ENCODE data around the gene PRKAR1B. TPM values are rescaled to one million over a fixed set of nuclear protein-coding genes. Genes with fewer than 3 reads are reported as not detected.
"Not testable (repeated sequence)": the region's sequence is repeated elsewhere in the genome, so short reads cannot be mapped to it uniquely, and the experiment has no call there.

PRKAR1B gene
- polyA plus RNA-seq, 3 donors: 38.9 to 42.7 (median 39.9) TPM

DNA sequence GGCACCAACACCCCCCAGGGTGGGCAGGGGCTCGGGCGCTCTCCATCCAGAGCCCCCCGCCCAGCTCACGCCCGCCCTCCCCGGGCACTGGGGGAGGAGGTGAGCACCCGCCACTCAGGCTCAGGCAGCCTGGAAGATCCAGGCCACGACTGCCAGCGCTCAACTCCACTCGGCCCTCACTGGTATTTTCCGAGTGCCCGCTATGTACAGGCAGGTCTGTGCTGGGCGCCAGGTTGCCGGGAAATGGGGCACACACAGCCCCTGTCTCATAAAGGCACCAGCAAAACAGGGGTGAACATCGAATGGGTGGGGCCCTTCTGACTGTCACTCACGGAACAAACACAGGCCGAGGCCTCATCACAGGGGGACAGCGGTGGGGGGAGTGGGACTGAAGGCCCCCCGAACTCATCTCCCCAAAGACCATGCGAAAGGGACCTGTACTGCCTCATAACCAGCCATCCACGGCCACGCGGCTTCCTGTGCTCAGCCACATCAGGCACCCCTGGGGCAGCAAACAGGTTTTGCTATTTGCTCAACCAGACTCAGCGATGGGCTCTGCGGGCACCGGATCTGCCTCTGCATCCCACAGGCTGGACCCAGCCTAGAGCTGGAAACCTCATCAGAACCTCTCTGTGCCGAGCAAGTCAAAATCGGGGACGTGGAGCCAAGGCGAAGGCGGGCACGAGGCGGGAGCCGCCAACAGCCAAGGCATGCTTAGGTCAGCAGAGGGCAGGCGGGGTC lies 99.2 kb downstream of the PRKAR1B start:
- no peak for DNase-seq

DNA sequence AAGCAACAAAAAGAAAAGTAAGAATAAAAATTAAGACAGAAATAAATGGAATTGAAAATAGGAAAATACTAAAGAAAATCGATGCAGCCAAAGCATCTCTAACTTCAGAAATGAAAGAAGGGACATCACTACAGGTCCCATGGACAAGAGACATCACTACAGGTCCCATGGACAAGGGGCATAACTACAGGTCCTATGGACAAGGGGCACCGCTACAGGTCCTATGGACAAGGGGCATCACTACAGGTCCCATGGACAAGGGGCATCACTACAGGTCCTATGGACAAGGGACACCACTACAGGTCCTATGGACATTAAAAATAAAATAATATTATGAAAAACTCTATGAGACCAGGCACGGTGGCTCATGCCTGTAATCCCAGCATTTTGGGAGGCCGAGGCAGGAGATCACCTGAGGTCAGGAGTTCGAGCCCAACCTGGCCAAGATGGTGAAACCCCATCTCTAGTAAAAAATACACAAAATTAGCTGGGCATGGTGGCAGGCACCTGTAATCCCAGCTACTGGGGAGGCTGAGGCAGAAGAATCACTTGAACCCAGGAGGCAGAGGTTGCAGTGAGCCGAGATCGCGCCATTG lies 101.6 kb downstream of the PRKAR1B start:
- no peak for DNase-seq

DNA sequence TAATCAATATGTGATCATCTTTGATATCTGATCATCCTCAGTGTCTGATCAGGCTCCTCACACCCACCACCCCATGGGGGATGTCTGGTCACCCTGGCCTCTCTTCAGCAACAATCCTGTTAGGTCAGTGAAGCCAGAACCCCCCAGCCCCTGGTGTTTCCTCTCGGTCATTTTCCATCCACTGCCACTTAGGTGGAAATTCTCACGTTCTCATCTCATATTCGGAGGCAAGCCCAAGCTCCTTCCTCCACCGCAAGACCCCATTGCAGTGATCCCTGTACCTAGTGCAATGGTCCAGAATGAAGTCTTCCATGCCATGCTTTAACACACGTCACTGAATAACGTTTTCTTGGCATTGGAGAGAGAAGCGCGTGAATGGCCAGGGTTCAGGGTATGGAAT lies 103.6 kb downstream of the PRKAR1B start:
- no peak for DNase-seq

DNA sequence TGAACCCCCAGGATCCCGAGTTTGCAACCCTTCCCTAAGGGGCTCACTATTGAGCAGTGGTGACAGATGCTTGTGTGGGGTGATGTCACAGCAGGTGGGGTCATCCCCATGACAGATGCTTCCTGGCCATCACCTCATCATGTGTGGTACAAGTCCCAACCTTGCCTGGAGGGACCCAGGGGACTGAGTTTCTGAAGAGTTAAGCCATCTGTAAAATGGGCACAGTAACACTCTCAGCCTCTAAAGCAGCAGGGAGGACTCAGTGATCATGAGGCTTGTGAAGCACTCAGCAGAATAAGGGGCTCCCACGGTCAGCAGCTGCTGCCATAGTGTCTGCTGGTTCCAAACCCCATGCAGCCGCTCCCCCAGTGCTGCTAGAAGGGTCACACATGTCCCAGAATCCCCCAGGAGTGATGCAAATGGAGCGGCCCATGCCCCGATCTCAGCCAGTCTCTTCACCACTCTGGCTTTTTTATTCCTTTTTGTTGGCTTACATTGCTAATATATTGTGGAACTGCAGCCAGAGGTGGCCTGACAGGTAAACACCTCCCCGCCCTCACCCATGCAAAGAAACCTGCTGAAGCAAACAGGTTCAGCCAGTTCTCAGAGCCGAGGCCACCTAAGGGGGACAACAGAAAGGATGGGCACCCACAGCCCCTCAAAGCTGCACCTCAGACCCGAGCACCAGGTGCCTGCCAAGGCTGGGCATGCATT lies 105.4 kb downstream of the PRKAR1B start:
- no peak for DNase-seq

DNA sequence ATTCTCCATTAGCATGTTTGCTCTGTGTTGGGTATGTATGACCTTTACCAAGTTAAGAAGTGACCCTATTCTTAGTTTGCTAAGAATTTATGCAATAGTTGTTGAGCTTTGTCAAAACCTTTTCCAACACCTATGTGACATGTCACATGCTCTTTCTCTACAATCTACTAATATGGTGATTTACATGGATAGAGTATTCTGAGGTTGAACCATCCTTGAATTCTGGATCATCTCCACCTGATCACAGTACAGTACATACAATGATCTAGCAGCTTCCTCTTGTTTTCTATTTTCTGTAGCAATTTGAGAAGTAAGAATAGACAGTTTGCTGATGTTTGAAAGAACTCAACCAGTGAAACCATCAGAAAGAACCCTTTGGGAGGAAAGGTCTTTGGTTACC lies 106.2 kb downstream of the PRKAR1B start:
- no peak for DNase-seq

DNA sequence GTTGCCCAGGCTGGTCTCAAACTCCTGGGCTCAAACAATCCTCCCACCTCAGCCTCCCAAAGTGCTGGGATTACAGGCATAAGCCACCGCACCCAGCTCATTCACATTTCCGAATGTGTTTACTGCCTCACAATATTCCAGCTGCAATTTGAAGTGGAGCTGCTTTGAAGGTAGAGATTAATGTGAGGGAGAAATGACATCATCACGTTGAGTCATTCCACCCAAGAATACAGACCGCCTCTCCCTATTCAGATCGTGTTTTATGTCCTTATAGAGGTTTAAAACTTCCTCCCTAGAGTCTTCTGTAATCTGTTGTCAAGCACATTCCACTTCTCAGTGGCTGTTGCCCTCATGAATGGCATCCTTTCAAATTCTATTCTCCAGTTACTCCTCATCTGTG lies 107.0 kb downstream of the PRKAR1B start:
- DNase-seq: no peak

DNA sequence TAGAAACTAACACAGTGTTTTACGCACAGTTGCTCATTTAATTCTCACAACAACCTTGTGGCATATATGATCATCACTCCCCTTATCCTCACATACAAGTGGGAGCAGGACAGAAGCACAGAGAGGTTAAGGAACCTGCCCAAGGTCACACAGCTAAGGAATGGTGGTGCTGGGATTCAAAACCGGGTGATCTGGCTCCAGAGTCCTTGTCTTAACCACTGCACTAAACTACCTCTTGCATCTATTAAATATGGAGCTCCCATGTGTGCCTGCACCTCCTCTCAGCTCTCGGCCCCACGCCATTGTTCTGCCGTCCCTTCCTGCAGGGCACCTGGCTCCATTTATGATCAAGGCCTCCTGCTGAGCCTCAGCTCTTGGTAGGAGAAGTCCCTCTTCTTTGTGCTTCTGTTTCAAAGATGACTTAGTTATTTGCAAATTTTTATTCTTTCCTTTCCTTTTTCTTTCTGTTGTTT lies 107.7 kb downstream of the PRKAR1B start:
- no peak for DNase-seq

DNA sequence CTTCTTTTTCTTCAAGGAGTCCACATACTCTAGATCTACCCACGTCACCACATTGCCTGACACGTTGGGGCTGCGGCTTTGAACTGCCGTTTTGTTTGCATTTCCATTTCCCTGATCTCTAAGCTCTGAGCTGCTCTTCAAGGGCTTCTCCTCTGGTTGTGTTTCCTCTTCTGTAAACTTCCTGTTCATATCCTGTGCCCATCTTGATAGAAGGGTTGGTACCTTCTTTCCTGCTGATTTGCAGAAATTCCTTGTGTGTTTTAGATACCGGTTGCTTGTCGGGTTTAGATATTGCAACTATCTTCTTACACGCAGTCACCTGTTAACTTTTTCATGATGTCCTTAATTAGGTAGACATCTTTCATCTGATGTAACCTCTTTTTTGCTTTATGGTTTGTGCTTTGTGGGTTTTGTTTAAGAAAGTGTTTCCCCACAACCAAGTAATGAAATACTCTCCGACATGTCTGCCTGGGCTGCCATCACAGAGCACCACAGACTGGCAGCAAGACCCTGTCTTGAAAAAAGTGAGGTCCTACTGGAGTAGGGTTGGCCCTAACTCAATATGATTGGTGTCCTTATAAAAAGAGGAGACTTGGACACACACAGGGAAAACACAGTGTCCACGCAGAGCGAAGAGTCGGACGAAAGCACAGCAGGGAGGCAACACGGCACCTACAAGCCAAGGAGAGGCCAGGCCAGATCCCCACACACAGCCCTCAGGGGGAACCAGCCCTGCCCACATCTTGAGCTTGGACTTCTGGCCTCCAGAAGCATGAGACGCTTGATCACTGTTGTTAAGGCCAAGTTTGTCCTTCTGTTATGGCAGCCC lies 108.3 kb downstream of the PRKAR1B start:
- no peak for DNase-seq

DNA sequence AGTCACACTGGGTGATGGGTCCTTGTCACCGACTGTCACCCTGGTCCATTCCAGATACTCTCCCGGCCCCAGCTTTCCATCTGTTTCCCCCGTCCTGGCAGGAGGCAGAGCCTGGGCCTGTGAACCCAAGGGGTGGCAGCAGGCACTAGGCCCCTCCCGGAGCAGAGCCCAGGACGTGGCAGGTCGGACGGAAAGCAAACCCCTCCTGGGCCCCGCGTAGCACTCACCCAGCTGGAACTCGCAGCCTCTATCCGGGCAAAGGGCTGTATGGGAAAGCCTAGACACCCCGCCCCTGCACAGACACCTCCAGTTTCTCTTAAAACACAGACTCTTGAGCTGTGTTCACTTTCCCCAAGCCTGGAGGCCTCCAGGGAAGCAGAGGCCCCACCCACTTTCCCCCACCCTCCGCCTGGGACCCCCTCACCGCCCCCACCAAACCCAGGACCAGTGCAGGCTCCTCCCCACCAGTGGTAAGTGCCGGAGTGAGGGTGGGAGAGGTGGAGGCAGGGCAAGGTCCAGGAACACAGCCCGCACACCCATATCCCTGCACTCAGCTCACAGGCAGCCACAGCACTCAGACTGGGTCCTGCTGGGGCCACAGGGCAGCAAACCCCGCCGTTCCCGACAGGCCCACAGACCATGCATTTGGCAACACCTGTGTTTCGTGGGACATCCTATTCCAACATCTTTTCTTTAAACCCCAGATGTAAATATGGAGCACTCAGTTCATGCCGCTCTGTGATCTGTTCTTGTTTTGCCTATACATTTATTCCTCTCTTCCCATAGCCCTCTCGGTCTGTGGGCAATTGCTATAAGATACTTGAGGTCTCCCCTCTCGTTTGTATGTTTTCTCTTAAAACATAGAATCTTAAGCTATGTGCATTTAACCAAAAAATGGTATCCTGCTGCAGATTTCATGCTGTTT lies 109.2 kb downstream of the PRKAR1B start:
- no peak for DNase-seq

DNA sequence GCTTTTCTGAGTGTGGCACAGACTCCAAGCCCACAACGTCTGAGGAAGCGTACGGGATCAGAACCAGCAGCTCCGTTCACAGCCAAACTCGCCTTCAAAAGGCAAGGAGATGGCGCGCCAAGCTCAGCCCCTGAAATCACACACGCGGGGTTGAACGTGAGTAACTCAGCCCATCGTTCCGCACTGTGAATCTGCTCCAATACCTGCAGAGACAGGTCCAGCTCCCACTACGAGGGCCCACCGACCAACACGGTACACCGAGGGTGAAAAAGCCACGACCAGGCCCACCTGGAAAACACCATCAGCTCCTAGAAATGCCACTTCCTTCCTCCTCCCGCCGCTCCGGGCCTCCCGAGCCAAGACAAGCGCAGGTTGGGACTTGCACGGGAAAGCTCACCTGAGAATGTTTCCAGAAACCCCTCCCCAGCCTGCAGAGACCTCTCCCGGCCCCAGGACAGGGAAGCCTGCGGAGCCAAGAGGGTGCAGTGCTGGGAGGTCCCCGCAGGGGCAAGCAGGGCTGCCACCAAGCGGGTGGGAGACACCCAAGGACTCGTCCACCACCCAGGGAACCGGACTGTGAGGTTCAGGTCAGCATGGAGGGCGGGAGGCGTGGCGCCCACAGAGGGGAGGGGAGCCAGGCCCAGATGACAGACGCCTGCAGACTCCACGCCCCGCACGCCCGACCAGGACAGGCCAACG lies 113.5 kb downstream of the PRKAR1B start:
- no peak for DNase-seq

DNA sequence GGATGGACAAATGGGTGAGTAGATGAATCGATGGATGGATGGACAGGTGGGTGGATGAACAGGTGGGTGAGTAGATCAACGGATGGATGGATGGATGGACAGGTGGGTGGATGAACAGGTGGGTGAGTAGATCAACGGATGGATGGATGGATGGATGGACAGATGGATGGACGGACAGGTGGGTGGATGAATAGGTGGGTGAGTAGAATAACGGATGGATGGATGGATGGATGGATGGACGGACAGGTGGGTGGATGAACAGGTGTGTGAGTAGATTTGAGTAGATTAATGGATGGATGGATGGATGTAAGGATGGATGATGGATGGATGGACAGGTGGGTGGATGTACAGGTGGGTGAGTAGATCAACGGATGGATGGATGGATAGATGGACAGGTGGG lies 115.2 kb downstream of the PRKAR1B start:
- not testable (repeated sequence) for DNase-seq

DNA sequence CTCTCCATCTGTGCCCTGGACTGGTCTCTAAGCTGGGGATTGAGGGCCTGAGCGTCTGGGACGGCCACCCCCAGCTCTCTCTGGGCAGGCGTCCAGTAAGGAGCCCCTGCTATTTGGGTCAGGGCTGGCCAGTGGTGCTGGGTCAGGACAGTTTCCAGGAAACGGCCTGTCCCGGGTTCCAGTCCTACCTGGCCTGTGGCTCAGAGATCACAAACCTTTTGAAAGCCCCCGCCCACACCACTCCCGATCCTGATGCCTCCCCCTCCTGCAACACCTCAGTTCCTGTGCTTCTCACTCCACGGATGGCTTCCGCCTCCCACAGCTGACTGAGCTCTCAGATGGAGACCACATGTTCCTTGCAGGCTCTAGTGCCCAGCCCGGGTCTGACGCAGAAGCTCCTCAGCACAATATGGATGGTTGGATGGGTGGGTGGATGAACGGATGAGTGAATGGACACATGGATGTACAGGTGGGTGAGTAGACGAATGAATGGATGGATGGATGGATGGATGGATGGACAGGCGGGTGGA lies 115.7 kb downstream of the PRKAR1B start:
- DNase-seq: no peak

DNA sequence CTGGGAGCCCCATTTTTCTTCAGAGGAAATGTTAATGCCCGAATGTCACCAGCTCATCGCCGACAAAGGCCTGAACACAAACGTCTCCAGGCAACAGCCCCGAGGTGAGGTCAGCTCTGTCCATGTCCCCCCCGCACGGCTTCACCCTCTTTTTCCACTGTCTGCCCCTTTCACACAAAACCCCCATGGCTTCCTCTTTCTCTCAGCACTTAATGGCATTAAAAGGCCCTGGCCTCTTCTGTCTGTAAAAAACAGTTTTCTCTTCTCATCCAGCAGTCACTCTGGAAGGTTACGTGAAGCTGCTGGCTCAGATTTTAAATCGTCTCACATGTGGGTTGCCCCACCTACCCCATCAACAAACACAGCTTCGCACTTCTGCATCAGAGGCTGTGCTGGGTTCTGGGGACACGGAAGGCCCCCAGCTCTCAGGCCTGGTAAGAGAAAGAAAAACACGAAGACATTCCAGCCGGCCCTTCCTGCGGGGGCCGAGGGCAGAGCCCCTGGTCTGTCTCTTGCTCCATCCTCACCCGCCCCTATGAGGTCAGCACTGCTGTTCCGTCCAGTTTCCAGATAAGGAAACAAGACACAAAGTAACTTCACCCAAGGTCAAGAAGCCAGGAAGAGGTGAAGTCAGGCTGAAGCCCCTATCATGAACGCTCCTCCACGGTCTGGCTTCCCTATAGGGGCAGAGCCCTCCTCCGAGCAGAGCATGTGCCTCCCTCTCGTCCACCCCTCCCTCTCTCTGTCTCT lies 116.4 kb downstream of the PRKAR1B start:
- no peak for DNase-seq

DNA sequence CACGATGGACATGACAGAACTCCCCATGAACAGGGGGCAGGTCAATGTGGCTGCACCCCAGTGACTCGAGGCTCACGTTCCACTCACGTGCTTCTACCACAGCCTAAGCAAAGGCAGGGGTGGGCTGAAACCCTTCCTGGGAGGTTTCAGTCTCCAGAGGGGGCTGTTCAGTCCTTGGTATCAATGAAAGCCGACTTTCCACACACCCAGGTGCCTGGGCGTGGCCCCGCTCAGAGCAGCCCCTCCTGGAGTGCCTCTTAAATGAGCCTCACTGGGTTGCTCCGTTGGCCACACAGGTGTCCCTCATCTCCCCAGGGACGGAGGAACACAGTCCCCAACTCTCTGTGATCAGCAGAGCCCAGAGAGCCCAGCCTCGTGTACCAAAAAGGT lies 116.9 kb downstream of the PRKAR1B start:
- no peak for DNase-seq

DNA sequence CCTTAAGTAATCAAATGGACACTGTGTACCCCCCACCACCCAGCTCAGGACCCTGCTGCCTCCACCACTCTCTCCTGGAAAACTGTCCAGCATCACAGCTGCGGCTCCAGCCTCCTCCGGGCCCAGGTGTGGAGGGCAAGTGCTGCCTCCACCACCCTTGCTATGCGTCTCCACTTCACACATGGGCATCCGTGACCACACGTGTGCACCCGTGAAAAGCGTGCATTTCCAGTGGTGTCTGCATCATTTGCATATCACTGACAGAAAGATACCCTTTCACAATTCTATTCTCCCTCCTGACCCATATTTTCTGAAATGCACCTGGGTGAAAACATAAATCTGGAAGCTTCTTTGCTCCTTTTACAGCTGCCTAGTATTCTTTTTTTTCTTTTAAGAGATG lies 117.7 kb downstream of the PRKAR1B start:
- no peak for DNase-seq

DNA sequence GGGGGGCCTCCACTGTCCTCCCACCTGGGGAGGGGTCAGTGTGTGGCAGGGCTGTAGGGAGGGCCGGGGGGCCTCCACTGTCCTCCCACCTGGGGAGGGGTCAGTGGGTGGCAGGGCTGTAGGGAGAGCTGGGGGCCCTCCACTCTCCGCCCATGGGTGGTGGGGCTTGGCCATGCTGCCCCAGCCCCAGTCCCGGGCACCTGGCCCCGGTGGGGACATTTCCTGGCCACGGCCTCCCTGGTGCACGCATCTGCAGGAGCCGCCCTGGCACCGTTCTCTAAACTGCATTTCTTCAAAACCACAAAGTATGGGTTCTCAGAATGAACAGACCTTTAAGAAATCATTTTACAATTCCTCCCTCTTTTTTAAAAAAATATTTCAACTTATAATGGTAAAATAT lies 118.1 kb downstream of the PRKAR1B start:
- DNase-seq: no peak

DNA sequence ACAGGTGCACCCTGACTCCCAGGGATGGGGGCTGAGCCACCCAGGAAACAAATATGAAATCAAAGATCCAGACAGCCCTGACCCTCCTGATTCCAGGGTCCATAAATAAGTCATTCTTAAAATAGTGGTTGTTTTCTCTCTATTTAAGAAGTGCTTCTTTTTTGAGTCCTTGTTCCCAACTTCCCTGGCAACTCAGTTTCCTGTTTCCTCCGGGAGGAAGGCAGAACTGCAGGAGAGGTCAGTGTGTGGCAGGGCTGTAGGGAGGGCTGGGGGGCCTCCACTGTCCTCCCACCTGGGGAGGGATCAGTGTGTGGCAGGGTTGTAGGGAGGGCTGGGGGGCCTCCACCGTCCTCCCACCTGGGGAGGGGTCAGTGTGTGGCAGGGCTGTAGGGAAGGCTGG lies 118.7 kb downstream of the PRKAR1B start:
- DNase-seq: no peak

DNA sequence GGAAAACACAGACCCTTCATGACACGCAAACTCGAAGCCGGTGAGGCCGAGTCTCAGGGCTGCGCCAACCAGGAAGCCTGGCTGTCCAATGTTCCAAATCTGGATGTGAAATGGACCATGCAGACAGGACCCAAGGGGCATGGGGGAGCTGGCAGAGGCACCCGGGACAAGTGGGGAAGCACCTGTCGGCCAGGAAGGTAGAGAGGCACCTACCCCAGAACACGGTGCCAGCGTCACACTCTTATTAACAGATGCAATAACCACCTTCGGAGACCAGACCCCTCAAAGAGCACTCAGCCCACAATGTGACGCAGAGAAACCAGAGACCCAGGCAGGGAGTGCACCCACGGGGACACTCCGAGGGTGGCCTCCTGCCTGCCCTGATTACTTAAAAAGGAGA lies 119.1 kb downstream of the PRKAR1B start:
- DNase-seq: no peak

DNA sequence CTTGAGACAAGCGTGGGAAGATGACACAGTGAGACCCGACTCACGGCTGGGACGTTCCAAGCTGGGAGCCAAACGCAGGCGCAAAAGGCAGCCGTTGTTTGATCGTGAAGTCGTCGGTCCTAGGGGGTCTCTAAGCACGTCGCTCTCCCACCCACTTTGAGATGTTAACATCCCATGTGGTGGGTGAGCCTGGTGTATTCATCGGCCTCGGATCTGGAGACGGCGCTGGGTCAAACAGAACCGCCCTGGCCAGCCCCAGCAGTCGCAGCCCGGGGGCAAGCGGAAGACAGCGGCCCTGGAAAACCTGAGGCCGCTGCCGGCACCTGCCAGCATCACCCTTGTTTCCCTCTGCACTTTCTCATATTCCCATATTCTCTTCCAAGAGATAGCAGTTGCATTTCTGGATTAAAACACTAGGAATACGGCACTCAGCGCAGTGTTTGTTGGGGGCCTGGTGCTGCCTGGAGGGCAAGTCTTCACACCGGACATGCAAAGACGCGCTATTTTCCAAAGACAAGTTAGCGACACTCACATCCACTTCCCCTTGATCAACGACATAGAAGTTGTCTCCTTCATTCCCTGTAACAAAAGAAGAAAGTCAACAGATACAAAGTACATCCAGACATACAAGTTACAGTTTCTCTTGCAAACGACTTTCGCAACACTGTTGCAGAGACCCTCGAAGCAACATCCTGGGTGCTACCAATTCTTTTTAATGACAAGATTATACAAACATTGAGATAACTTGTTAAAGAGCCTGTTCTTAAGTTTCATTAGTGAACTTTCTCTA lies 121.2 kb downstream of the PRKAR1B start:
- DNase-seq: no peak

Measured in renal pelvis (tissue), 4 donors.